ENCODE results near the gene GPR31. TPM values are rescaled to one million over a fixed set of nuclear protein-coding genes. Genes with fewer than 3 reads are reported as not detected.
A peak's percentile ranks its signal among the peaks of the same experiment; 100 is the strongest.

Gene GPR31
- total and polyA plus RNA-seq, 2 donors (not counting 1 experiment from before 2014, with no cell fraction given): not detected

GRCh38 chr6:167154895-167155294, 2.9 kb downstream of the GPR31 start:
- no peak for DNase-seq
- no peak overlapping the region for H3K4me3 ChIP-seq (ENCODE audit: control extremely low read depth in 1 of 5, extremely low read depth in 1 of 5, insufficient read depth in 1 of 5, low read depth in 2 of 5, low read length in 4 of 5)
- Mint-ChIP-seq H3K27me3 (no peaks in the 10 kb centered on the region), H3K27ac (peak overlapping the region; percentile 18), H3K9me3 (ENCODE audit: insufficient read depth) (no peaks in the 10 kb centered on the region), H3K4me3 (no peak overlapping the region), H3K4me1 (peaks cover 63% of the 10 kb centered on the region)
- CTCF ChIA-PET: interaction anchor here (1.1 to 4.7 kb wide), 2 partner anchors 14 to 380 kb away, joined by 3 to 31 read pairs; no protein-coding TSS in a partner anchor
- H3K36me3 ChIP-seq (replicated peaks in 1 of 2; ENCODE audit: control extremely low read depth in 1 of 2, control insufficient read depth in 1 of 2, extremely low read depth in 1 of 2, insufficient read depth in 2 of 2, low read length in 1 of 2): no peaks in the 10 kb centered on the region
- no peaks in the 10 kb centered on the region for H4K20me1 ChIP-seq (ENCODE audit: control insufficient read depth, insufficient read depth, low read length, poor library complexity, severe bottlenecking)
- H3K9ac ChIP-seq (ENCODE audit: low read length): no peak overlapping the region
- H2AFZ ChIP-seq (ENCODE audit: insufficient read depth, low read depth, low read length, poor library complexity, severe bottlenecking): no peak overlapping the region
- H3K4me2 ChIP-seq (replicated peaks; ENCODE audit: low read depth, low read length, poor library complexity, severe bottlenecking): no peak overlapping the region
- no peak for TF ChIP-seq EZH2 (IDR thresholded peaks at IDR 0.05; ENCODE audit: borderline replicate concordance, insufficient read depth, low read depth, low read length, poor library complexity, severe bottlenecking)
- no peak for TF ChIP-seq CTCF (IDR thresholded peaks at IDR 0.05)
- peaks cover 44 to 55% of the 10 kb centered on the region in 2 donors for H3K4me1 ChIP-seq (ENCODE audit: control insufficient read depth in 2 of 2, insufficient read depth in 2 of 2, low read length in 2 of 2)
- H3K27ac ChIP-seq (ENCODE audit: low read length in 2 of 2): no peak overlapping the region
- intact Hi-C loops (cut with micrococcal nuclease): loop anchor here (10.0 kb wide), 1 partner anchor 530 kb away; the partner anchor contains the start of gene RPS6KA2
- no peaks in the 10 kb centered on the region for H3K9me3 ChIP-seq (ENCODE audit: control extremely low read depth in 1 of 3, control insufficient read depth in 2 of 3, insufficient read depth in 1 of 3, low read length in 2 of 3)
- no peaks in the 10 kb centered on the region for H3K27me3 ChIP-seq (replicated peaks in 1 of 4; ENCODE audit: control extremely low read depth in 1 of 4, control insufficient read depth in 3 of 4, insufficient read depth in 4 of 4, low read length in 3 of 4)
- no peak for ATAC-seq (ENCODE audit: low read depth)
- WGBS (ENCODE audit: insufficient coverage): no CpG with 5 or more reads among the region's 2 CpGs
- POLR2A ChIA-PET: no interaction called here
- no peaks in the 10 kb centered on the region for H3K79me2 ChIP-seq (ENCODE audit: control insufficient read depth, insufficient read depth, low read length)

- no peak overlapping the region for H2AFZ ChIP-seq (ENCODE audit: insufficient read depth, low read depth, low read length, poor library complexity, severe bottlenecking)
- intact Hi-C loops (cut with micrococcal nuclease): loop anchor here (10.0 kb wide), 1 partner anchor 529 kb away; the partner anchor contains the start of gene RPS6KA2
- POLR2A ChIA-PET: interaction anchor here (1.5 kb wide), 1 partner anchor 198 kb away, joined by 4 read pairs; the partner anchor contains the start of gene RNASET2
- H3K9me3 ChIP-seq (ENCODE audit: control extremely low read depth in 1 of 3, control insufficient read depth in 2 of 3, insufficient read depth in 1 of 3, low read length in 2 of 3): no peaks in the 10 kb centered on the region
- Mint-ChIP-seq H3K27ac (peak overlapping the region; percentile 89), H3K9me3 (ENCODE audit: insufficient read depth) (no peaks in the 10 kb centered on the region), H3K4me1 (peaks cover 63% of the 10 kb centered on the region), H3K4me3 (peak overlapping the region; percentile 86), H3K27me3 (no peaks in the 10 kb centered on the region)
- no peak overlapping the region for H3K4me3 ChIP-seq (ENCODE audit: control extremely low read depth in 1 of 5, extremely low read depth in 1 of 5, insufficient read depth in 1 of 5, low read depth in 2 of 5, low read length in 4 of 5)
- no peaks in the 10 kb centered on the region for H3K27me3 ChIP-seq (replicated peaks in 1 of 4; ENCODE audit: control extremely low read depth in 1 of 4, control insufficient read depth in 3 of 4, insufficient read depth in 4 of 4, low read length in 3 of 4)
- peak overlapping the region in 1 of 2 donors; percentile 83 for H3K27ac ChIP-seq (ENCODE audit: low read length in 2 of 2)
- peak overlapping the region; percentile 49 for H3K4me2 ChIP-seq (replicated peaks; ENCODE audit: low read depth, low read length, poor library complexity, severe bottlenecking)
- DNase-seq (no peak), ATAC-seq (ENCODE audit: low read depth) (no peak)
- peak overlapping the region; percentile 57 for H3K9ac ChIP-seq (ENCODE audit: low read length)
- CTCF ChIA-PET: interaction anchor here (4.7 kb wide), 1 partner anchor 13 kb away, joined by 31 read pairs; no protein-coding TSS in a partner anchor
- no peaks in the 10 kb centered on the region for H3K36me3 ChIP-seq (replicated peaks in 1 of 2; ENCODE audit: control extremely low read depth in 1 of 2, control insufficient read depth in 1 of 2, extremely low read depth in 1 of 2, insufficient read depth in 2 of 2, low read length in 1 of 2)
- WGBS (ENCODE audit: insufficient coverage): 76% methylated on average over 9 of the region's 9 CpGs
- peaks cover 44 to 55% of the 10 kb centered on the region in 2 donors for H3K4me1 ChIP-seq (ENCODE audit: control insufficient read depth in 2 of 2, insufficient read depth in 2 of 2, low read length in 2 of 2)
- H4K20me1 ChIP-seq (ENCODE audit: control insufficient read depth, insufficient read depth, low read length, poor library complexity, severe bottlenecking): no peaks in the 10 kb centered on the region
- H3K79me2 ChIP-seq (ENCODE audit: control insufficient read depth, insufficient read depth, low read length): no peaks in the 10 kb centered on the region
- no peak for TF ChIP-seq CTCF (IDR thresholded peaks at IDR 0.05)
- no peak for TF ChIP-seq EZH2 (IDR thresholded peaks at IDR 0.05; ENCODE audit: borderline replicate concordance, insufficient read depth, low read depth, low read length, poor library complexity, severe bottlenecking)
These were observed 3.5 kb downstream of the GPR31 start for GRCh38 chr6:167154291-167154690.
